OCI-M2 (cell line): ENCODE results near the gene KRTAP10-5.
"Not testable (repeated sequence)": the region's sequence is repeated elsewhere in the genome, so short reads cannot be mapped to it uniquely, and the experiment has no call there.

Experiments
- DNase-seq: peaks from one replicate; lab custom pipeline; 2025; ENCODE audit not compliant: unreplicated experiment; lab: John Stamatoyannopoulos, UW

Gene KRTAP10-5

DNA sequence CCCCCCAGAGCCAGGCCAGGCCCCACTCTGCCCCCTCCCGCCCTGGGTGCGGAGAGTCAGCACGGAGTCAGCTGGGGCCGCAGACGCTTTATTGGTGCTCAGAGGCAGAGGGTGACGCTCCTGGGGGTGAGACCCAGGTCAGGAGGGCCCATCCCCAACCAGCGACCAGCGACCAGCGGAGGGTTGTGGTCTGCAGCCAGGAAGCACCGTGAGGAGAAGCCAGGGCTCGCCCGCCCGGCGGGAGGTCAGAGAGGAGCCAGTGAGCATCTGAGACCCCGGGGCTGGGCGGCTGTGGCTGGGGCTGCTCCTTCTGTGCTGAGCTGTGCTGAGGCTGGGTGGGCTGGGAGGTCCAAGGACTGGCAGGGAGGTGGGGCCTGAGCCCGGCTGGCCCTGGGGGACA lies 30.1 kb downstream of the KRTAP10-5 start:
- not testable (repeated sequence) for DNase-seq

DNA sequence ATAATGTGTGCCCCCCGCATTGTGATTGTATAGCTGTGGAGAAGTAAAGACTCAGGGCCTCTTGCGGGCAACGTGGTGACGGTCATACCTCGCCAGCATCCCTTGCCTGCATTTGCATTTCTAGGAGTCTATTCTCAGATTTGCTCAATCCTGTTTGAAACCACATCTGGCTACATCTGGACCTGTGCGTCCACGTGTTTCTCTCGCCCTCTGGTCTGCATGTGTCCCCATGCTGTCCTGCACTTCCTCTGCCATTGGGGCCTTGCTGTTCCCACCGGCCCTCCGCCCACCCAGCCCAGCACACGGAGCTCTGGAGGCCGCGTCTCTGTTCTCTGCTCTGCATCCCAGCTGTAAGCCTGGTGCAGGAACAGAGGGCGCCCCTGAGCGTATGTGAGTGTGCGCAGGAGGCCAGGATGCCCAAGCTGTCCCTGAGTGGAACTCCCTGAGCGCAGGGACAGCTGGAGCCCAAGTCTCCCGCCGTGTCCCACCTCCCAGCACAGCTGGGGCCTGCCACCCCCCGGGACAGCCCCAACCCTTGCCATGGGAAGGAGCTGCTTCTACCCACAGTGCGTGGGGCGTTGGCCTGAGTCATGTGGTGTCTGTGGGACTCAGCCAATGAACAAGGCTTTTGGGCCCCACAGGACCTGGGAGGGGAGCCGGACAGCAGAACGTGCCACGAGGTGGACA lies 30.7 kb downstream of the KRTAP10-5 start:
- no peak for DNase-seq

DNA sequence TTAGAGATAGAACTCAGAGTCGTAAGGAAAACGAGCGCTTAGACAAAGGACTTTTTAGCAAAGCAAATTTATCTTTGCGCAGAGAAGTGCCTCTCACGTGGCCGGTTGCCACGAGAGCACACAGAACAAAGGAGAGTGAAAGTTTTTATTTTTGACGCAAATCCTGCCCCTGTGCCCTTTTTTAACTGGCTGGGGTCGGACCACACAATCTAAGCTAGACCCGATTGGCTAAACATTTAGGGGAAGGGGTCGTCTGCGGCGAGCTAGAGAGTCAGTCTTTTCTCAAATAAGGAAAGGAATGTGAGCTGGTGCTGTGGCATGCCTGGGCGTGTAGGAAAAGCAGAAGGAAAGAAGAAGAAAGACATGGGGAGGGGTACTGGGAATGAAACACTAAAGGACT lies 31.5 kb downstream of the KRTAP10-5 start:
- DNase-seq = no peak

DNA sequence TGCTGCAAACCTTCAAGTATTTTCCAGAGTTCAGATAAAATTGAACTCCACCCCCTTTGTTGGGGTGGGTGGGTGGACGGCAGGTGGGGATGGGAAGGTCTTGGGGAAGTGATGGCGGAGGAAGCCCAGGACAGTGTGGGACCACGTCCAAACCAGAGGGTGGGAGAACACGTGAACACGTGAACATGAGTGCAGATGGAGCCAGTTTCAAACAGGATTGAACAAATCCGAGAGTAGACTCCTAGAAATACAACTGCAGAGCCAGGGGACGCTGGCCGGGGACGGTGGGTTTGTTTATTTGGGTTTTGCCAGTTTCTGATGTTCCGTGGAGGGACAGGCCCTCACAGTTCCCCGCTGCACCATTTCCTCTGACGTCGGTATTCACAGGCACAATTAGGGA lies 32.0 kb downstream of the KRTAP10-5 start:
- no peak for DNase-seq

DNA sequence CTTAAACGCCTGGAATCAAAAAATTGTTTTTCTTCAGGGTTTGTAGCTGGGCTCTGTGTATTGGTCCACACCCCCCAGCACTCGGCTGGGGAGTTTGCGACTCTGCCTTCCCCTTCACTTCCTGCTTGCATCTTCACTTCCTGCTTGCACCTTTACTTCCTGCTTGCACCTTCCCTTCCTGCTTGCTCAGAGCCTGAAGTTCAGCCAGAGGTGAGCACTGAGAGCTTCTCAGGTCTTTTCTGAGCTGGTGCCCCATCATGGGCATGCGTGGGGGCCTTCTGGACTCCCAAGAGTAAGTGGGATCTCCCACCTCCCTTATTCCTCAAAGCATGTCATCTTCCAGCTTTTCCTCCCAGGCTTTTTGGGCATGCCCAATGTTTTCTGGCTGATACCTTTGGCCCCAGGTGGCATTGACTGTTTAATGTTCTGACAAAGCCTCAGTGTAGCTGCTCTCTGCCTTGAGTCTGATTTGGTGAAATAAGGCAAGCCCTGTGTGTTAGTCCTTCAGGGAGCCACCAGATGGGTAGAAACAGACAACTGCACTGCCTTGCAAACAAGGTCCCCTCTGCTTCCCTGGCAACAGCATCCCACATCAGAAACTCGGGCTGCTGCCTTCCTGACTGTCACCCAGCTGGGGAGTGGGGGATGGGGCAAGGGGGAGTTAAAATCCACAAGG lies 32.6 kb downstream of the KRTAP10-5 start:
- DNase-seq = no peak

DNA sequence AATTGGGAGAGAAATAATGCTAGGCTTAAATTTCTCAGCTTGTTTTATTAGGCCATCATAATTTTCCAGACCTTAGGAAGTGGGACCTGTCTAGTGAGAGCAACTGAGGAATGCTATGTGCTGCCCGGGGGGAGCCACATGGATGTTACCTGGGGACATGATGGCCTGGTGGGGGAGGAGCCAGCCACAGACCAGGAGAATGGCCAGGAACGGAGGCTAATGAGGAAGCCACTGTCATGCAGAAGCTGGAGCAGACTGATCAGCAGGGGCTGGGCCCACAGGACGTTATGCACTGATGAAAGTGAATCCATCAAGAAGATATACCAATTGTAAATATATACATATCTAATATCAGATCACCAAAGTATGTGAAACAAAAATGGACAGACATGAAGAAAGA lies 35.8 kb downstream of the KRTAP10-5 start:
- DNase-seq = no peak

DNA sequence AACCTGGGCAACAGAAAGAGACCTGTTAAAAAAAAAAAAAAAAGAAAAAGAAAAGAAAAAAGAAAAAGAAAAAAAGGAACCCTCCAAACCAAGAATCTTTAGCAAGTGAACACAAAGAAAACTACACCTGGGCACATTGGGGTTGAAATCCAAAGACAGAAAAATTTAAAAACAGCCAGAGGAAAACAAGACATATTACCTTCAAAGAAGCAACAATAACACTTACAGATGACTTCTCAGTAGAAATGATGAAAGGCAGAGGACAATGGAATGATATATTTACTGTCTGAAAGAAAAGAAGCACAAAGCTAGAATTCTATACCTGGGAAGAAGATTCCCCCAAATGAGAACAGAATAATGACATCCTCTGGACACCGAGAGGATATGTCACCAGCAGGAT lies 37.7 kb downstream of the KRTAP10-5 start:
- DNase-seq = no peak

DNA sequence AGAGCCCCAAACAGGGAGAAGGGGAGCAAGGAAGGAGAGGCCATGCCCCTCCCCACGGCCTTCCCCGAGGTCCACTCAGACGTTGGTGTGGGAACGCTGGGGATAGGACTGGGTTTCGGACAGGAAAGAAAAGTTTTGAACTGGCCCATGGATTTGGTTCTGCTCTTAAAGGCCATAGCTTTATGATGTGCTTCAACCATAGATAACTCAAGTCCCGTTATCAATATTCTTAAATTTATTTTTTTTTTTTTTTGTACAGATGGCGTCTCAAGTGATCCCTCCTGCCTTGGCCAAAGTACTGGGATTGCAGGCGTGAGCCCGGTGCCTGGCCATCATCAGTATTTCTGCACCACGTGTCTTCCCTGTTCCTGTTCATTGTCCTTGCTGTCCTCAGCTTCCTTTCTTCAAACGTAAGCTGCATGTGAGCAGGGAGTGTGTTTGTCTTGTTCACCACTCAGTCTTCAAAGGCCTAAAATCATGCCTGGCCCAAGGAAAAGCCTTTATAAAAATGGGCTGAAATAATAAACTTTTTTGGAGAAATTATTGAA lies 39.6 kb downstream of the KRTAP10-5 start:
- no peak for DNase-seq

DNA sequence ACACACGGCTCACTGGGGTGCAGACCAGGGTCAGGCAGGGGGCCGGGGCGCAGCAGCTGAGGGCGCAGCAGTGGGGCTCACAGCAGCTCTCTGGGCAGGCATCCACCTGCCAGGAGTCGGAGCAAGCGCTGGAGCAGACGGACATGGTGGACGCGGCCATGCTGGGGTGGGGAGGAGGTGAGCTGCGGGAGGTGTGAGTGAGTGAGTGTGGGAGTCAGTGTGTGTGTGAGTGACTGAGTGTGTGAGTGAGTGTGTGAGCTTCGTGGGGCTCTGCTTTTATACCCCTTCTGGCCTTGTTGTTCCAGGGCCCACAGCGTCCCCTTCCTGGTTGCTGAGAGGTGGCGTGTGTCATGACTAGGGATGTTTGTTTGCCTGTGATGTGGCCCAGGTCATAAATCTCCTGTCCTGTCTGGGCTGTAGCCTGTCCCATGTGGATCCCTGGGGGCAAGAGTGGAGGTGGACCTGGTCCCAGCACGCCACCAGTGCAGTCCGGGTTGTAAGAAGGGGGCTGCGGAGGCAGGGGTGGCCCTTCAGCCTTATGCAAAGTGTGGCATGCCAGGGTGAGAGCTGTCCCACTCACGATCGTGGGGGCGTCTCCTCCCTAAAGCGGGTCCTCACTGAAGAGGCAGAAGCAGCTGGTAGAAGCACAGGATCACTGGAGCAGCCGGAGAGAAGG lies 40.3 kb downstream of the KRTAP10-5 start, which contains the start of gene KRTAP10-1:
KRTAP10-1 (minus strand) TSS at position 205 of the 676 bp plus-strand sequence; CDS start at position 160, 45 bp downstream.
- DNase-seq = no peak

DNA sequence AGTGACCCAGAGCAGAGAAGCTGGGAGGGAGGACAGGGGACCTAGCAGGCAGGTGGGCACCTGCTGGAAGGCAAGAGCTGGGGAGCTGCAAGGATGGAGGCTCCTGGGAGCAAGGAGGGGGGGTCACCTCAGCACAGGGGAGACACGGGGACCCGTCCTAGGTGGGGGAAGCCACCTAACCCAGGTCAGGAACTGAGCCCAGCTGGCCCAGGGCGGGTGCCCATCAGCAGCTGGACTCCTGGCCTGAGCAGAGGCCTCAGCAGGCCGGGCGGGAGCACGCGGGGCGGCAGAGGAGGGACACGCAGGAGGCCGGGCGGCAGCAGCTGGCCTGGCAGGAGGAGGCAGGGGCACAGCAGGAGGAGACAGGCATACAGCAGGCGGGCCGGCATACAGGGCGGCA lies 41.4 kb downstream of the KRTAP10-5 start:
- DNase-seq = no peak

DNA sequence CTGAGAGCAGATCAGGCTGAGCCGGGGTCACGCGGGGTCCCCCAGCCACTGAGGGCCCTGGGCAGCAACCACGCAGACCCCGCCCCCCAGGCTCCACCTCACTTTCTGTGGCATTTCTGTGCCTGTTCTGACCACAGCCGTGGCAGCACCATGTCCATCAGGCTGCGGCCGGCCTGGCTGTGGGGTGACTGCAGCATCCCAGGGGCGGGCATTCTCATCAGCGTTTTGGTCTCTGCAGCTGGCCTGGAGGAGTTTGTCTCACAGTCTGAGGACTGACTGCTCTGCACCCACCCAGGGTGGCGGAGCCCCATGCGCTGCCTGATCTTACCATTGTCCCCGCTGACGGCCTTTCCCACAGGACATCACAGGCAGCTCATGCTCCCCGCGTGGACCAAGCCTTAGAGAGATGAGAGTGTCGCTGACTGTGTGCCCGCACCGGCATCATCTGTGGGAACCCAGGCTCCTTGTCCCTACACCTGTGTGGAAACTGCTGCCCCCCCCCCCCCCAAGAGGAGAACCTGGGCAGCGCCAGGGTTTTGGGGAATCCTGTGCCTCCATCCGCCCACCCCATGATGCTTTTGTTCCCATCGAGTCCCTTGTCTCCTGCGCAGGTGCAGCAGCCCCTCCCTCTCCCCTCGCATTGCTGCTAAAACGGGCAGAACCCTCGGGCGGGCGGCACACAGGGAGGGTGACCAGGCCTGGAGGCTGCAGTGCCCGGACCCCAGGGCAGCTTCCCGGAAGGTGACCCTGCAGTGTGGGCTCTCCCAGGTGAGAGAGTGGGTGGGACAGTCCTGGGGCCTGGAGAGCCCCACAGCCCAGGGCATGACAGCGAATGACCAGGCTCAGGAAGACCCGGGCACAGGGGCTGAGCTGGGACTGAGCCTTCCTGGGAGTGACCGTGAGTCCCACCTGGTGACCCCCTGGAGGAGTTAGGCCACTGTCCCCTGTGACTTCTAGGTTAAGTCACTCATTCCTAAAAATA lies 42.2 kb downstream of the KRTAP10-5 start:
- DNase-seq = no peak

DNA sequence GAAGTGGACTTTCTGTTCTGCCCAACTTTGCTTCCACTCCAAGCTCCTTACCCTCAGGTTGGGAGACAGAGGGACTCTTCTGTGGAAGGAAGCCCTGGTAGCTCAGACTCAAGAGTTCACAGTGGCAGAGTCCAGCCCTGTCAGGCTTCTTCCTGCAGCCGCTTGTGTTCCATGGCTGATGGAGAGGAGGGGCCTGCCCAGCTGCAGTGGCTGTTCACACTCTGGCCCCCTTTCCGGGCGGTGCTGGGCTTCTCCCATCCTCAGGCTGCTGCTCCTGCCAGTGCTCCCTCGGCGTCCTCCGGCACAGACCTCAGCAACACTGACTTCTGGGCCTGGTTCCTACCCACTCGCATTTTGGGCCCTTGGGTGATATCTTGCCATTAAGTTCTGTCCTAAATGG lies 44.4 kb downstream of the KRTAP10-5 start:
- DNase-seq = no peak

DNA sequence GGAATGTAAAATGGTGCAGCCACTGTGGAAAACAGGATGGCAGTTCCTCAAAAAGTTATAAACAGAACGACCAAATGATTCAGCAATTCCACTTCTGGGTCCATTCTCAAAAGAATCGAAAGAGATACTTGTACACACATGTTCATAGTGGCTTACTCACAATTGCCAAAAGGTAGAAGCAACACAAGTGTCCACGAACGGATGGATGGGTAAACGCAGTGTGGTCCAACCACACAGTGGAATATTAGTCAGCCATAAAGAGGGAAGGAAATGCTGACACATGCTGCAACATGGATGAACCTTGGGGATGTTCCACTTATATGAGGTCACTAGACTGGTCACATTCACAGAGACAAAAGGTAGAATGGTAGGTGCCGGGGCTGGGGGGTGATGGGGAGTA lies 45.7 kb downstream of the KRTAP10-5 start:
- DNase-seq = no peak

DNA sequence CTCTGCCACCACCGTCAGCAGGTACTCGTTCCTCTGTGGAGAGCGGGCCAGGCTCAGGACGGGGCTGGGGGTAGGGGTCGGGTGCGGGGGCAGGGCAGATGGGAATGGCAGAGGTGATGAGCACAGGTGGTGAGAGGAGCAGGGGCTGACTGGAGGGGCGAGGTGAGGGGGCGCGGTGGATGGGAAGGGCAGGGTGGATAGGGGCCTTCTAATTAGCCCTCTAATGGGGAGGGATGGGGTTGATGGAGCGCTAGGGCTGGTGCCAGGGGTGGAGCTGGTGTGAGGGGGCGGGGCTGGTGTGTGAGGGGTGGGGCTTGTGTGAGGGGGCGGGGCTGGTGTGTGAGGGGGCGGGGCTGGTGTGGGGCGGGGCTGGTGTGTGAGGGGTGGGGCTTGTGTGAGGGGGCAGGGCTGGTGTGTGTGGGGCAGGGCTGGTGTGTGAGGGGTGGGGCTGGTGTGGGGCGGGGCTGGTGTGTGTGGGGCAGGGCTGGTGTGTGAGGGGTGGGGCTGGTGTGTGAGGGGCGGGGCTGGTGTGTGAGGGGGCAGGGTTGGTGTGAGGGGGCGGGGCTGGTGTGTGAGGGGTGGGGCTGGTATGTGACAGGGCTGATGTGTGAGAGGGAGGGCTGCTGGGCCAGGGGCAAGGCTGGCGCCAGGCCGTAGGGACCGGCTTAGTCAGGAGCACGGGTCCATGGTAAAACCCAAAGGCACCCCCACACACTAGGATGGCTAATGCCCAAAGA lies 46.3 kb downstream of the KRTAP10-5 start:
- DNase-seq = no peak

DNA sequence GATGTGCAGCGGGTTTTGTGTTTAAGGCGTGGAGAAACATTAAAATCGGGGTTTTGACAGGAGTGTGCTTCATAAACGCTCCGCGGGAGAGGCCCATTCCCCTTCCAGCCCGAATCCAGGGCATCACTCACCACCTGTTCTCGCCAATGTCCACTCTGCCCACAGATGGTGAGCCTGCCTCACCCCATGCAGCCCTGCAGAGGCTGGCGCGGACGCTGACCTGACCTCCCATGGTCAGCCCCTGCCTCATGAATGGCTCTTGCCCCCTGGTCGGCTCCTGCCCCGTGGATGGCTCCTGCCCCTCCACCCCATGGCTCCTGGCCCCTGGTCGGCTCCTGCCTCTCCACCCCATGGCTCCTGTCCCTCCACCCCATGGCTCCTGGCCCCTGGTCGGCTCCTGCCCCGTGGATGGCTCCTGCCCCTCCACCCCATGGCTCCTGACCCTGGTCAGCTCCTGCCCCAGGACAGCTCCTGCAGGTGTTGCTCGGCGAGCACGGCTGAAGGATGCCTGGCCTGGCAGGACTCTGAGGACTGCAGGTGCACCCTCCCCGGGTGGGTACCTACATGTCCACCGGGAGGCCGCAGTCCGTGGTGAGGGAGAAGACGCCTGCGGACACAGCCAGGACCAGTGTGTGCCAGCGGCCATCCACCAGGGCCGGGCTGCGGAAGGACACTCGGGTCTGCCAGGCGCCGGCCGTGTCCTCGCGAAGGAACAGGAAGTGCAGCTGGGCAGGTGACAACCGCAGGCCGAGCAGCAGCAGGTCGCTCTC lies 47.1 kb downstream of the KRTAP10-5 start:
- DNase-seq = no peak

DNA sequence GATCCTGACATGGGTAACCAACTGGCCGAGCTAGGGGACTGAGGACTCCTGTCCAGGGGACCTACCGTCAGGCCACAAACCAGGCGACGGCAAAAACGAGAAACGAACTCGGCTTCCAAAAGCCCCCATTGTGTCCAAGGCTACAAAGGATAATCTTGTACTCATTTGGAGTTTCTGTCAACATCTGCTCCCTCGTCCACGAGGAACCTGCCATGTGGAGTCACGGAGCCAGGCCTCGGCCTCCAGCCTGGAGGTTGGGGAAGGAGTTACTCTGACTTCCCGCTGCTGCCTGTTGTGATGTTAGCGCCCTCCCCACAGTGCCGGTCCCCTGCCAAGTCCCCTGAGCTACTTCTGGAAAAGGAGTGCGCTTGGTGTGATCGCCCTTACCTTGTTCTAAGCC lies 47.7 kb downstream of the KRTAP10-5 start:
- DNase-seq = no peak

DNA sequence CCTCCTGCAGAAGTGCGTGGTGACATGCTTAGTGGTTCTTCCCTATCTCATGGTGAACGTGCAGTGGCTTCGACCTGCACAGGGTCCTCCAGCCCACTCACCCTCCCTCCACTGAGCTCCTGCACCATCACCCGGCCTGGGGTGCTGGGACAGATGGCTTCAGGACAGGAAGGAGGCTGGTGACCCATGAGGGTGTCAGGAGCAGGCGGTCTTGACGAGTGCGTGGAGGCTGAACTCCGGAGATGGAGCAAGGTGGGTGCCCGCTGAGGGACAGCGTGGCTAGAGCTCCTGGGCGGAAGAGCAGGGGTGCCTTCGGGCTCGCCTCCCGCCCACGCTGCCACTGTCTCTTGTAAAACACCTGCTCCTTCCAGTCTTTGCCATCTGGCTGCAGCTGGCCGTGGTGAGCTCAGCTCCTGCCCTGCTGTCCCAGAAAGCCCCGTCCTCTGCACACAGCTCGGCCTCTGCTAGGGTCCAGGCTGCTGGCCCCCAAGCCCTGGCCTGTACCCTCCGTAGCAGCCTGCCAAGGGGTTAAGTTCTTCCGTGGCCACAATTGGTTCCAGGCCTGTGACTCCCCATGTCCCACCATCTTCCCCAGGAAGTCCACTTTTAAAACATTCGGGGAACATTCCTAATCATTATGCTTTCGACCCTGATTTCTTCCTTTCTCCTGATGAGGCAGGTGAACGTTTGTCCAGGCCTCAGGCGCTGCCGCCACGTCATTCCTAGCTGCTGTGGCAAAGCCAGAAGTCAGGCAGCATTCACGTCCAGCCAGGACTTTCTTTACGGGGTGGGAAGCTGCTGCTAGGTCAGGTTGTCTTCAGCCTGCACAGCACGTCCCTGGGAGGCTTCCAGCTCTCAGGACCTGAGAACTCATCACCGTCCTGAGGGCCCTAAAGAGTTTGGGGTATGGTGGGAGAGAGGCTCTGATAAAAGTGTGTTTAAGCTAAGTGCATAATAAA lies 48.5 kb downstream of the KRTAP10-5 start:
- no peak for DNase-seq
